Breast epithelium (tissue), 4 donors: ENCODE results near the gene RSAD1. TPM values are rescaled to one million over a fixed set of nuclear protein-coding genes. Genes with fewer than 3 reads are reported as not detected.
"Not testable (repeated sequence)": the region's sequence is repeated elsewhere in the genome, so short reads cannot be mapped to it uniquely, and the experiment has no call there.

ENCODE experiments used
- DNase-seq, 2 donors: peaks; one replicate each; pipeline ENCODE4 v3.0.0-alpha.2; 2019; ENCODE audit warnings: low spot score in 2 of 2
- H3K27ac ChIP-seq, 2 donors: fragments of 200-600 bp; sonication (generic) in 1 of 2; one replicate each; pipeline ENCODE4 v1.5.1; 2016 to 2019; ENCODE audit warnings: mild to moderate bottlenecking in 1 of 2
- H3K27me3 ChIP-seq, 2 donors: fragments of 200-600 bp; sonication (generic) in 1 of 2; one replicate each; pipeline versions ENCODE4 v1.5.1 to v1.6.0; 2017 to 2019; ENCODE audit warnings: control low read depth in 1 of 2, mild to moderate bottlenecking in 1 of 2
- H3K36me3 ChIP-seq: fragments of 200-600 bp; one replicate; pipeline ENCODE4 v1.5.1; 2019
- H3K4me1 ChIP-seq, 2 donors: fragments of 200-600 bp; sonication (generic); one replicate each; pipeline ENCODE4 v1.5.1; 2016 to 2019; ENCODE audit warnings: control low read depth in 1 of 2
- H3K4me3 ChIP-seq, 3 donors: fragments of 200-600 bp; sonication (generic); 1 replicate in 2 of 3; 2 replicates in 1 of 3; pipeline ENCODE4 v1.5.1; 2016 to 2019; ENCODE audit warnings: mild to moderate bottlenecking in 3 of 3, moderate library complexity in 2 of 3
- H3K9me3 ChIP-seq, 2 donors: fragments of 200-600 bp; sonication (generic) in 1 of 2; one replicate each; pipeline ENCODE4 v1.5.1; 2016 to 2019; ENCODE audit warnings: control low read depth in 1 of 2
- CTCF ChIP-seq, 3 donors: fragments of 450-650 bp; IDR thresholded peaks; one replicate each; pipeline ENCODE4 v1.5.1; 2016 to 2017; ENCODE audit warnings: antibody characterized with exemption in 3 of 3, mild to moderate bottlenecking in 3 of 3, moderate library complexity in 3 of 3
- POLR2A ChIP-seq: fragments of 450-650 bp; IDR thresholded peaks from one replicate; pipeline ENCODE4 v1.6.1; 2016; ENCODE audit warnings: antibody characterized with exemption, mild to moderate bottlenecking, moderate library complexity
- POLR2AphosphoS5 ChIP-seq, 3 donors: sonication (generic); formaldehyde crosslinking; IDR thresholded peaks; one replicate each; pipeline ENCODE4 v1.6.1; 2017; ENCODE audit warnings: antibody characterized with exemption in 3 of 3
- intact Hi-C: fragments of 100-400 bp; cut with DNase I; formaldehyde crosslinking; loops from one replicate; pipeline ENCODE4 v1.15.1; 2023; ENCODE audit warnings: low total_unique reads
- total RNA-seq, 3 donors: library from RNA; depleted of rRNA; stranded (reverse); fragments of >200 nt; gene quantifications; one replicate each; pipeline ENCODE4 v1.1.0, GENCODE V29; 2016

Gene RSAD1
- total RNA-seq, 3 donors from 2014 or later: 33.6 to 39.0 (median 35.1) TPM

GRCh38 chr17:50475362-50475761 is 3.3 kb upstream of the RSAD1 start:
- H3K9me3 ChIP-seq: no peaks in the 10 kb centered on the region
- no peak for DNase-seq
- H3K27me3 ChIP-seq: no peaks in the 10 kb centered on the region
- H3K4me1 ChIP-seq: peaks cover 0 to 7% of the 10 kb centered on the region in 2 donors
- no peak overlapping the region for H3K4me3 ChIP-seq
- TF ChIP-seq POLR2A: no peak
- no peak for TF ChIP-seq POLR2AphosphoS5 (IDR thresholded peaks at IDR 0.05)
- no peak for TF ChIP-seq CTCF (IDR thresholded peaks at IDR 0.05)
- intact Hi-C loops: no loop called here
- H3K27ac ChIP-seq: no peak overlapping the region
- no peaks in the 10 kb centered on the region for H3K36me3 ChIP-seq

GRCh38 chr17:50475775-50476544 is 2.7 kb upstream of the RSAD1 start:
- H3K36me3 ChIP-seq, intact Hi-C loops, DNase-seq, H3K4me1 ChIP-seq, H3K4me3 ChIP-seq, H3K9me3 ChIP-seq, H3K27ac ChIP-seq, H3K27me3 ChIP-seq: not testable (repeated sequence)

GRCh38 chr17:50476545-50477315 is 1.9 kb upstream of the RSAD1 start:
- DNase-seq: no peak
- intact Hi-C loops: no loop called here

GRCh38 chr17:50477976-50478375 is 684 bp upstream of the RSAD1 start:
- Histone ChIP-seq H3K27me3 (no peaks in the 10 kb centered on the region), H3K4me1 (peaks cover 0 to 7% of the 10 kb centered on the region in 2 donors), H3K4me3 (peak overlapping the region; percentile 77 to 83 (median 81)), H3K27ac (peak overlapping the region; percentile 93 to 94), H3K9me3 (no peaks in the 10 kb centered on the region), H3K36me3 (no peaks in the 10 kb centered on the region)
- intact Hi-C loops: no loop called here
- TF ChIP-seq POLR2A (no peak), CTCF (IDR thresholded peaks at IDR 0.05) (no peak), POLR2AphosphoS5 (IDR thresholded peaks at IDR 0.05) (no peak)
- no peak for DNase-seq

More at GRCh38 chr17:50476545-50477315, 1.9 kb upstream of the RSAD1 start:
- Histone ChIP-seq H3K9me3 (no peaks in the 10 kb centered on the region), H3K4me3 (no peak overlapping the region), H3K36me3 (no peaks in the 10 kb centered on the region), H3K27ac (no peak overlapping the region), H3K4me1 (peaks cover 0 to 7% of the 10 kb centered on the region in 2 donors), H3K27me3 (no peaks in the 10 kb centered on the region)
- no peak for TF ChIP-seq POLR2A
- TF ChIP-seq CTCF (IDR thresholded peaks at IDR 0.05): no peak
- TF ChIP-seq POLR2AphosphoS5 (IDR thresholded peaks at IDR 0.05): no peak

- intact Hi-C loops: no loop called here
- TF ChIP-seq POLR2A (no peak), POLR2AphosphoS5 (IDR thresholded peaks at IDR 0.05) (no peak), CTCF (IDR thresholded peaks at IDR 0.05) (peak; percentile 16 to 54 (median 31))
- peaks cover 0 to 7% of the 10 kb centered on the region in 2 donors for H3K4me1 ChIP-seq
- H3K9me3 ChIP-seq: no peaks in the 10 kb centered on the region
- peak overlapping the region; percentile 77 to 83 (median 81) for H3K4me3 ChIP-seq
- no peaks in the 10 kb centered on the region for H3K36me3 ChIP-seq
- H3K27ac ChIP-seq: peak overlapping the region; percentile 93 to 94
- no peaks in the 10 kb centered on the region for H3K27me3 ChIP-seq
- DNase-seq: peak; percentile 71 to 75
Observed at GRCh38 chr17:50479522-50480141, 972 bp downstream of the RSAD1 start.
